ENCODE data around the gene ATAD3B. TPM values are rescaled to one million over a fixed set of nuclear protein-coding genes. Genes with fewer than 3 reads are reported as not detected.
"Not testable (repeated sequence)": the region's sequence is repeated elsewhere in the genome, so short reads cannot be mapped to it uniquely, and the experiment has no call there.

ATAD3B gene
- total RNA-seq, 1 donor from 2014 or later: 14.2 TPM

GRCh38 chr1:1455366-1455884 lies 16.1 kb upstream of the ATAD3B start:
- no peak for DNase-seq (ENCODE audit: low spot score in 2 of 2)
- no peaks in the 10 kb centered on the region for H3K36me3 ChIP-seq
- H3K27me3 ChIP-seq: no peaks in the 10 kb centered on the region
- H3K27ac ChIP-seq: no peak overlapping the region
- H3K9me3 ChIP-seq: no peaks in the 10 kb centered on the region
- H3K4me1 ChIP-seq: no peaks in the 10 kb centered on the region
- intact Hi-C loops (cut with DNase I): no loop called here
- TF ChIP-seq CTCF (IDR thresholded peaks at IDR 0.05): no peak
- no peak overlapping the region for H3K4me3 ChIP-seq

- H3K36me3 ChIP-seq; intact Hi-C loops (cut with DNase I): not testable (repeated sequence)
Observed at GRCh38 chr1:1455934-1456333, 15.6 kb upstream of the ATAD3B start.

GRCh38 chr1:1456683-1457255 lies 14.8 kb upstream of the ATAD3B start:
- H3K27ac ChIP-seq; intact Hi-C loops (cut with DNase I): not testable (repeated sequence)

More at GRCh38 chr1:1455934-1456333, 15.6 kb upstream of the ATAD3B start:
- H3K27me3 ChIP-seq; DNase-seq (ENCODE audit: low spot score in 2 of 2); H3K9me3 ChIP-seq; H3K27ac ChIP-seq; H3K4me1 ChIP-seq; H3K4me3 ChIP-seq: not testable (repeated sequence)

GRCh38 chr1:1459156-1459555 lies 12.4 kb upstream of the ATAD3B start:
- H3K27me3 ChIP-seq; intact Hi-C loops (cut with DNase I); H3K36me3 ChIP-seq; H3K27ac ChIP-seq; DNase-seq (ENCODE audit: low spot score in 2 of 2); H3K4me3 ChIP-seq; H3K9me3 ChIP-seq; H3K4me1 ChIP-seq: not testable (repeated sequence)

More at GRCh38 chr1:1456683-1457255, 14.8 kb upstream of the ATAD3B start:
- DNase-seq (ENCODE audit: low spot score in 2 of 2); H3K36me3 ChIP-seq; H3K27me3 ChIP-seq; H3K4me1 ChIP-seq; H3K4me3 ChIP-seq; H3K9me3 ChIP-seq: not testable (repeated sequence)

- DNase-seq (ENCODE audit: low spot score in 2 of 2); H3K36me3 ChIP-seq; H3K27ac ChIP-seq; H3K4me1 ChIP-seq; H3K27me3 ChIP-seq; H3K9me3 ChIP-seq; intact Hi-C loops (cut with DNase I); H3K4me3 ChIP-seq: not testable (repeated sequence)
Observed at GRCh38 chr1:1459711-1460110, 11.9 kb upstream of the ATAD3B start.

GRCh38 chr1:1460540-1461130 lies 10.9 kb upstream of the ATAD3B start:
- Histone ChIP-seq H3K27ac (no peak overlapping the region), H3K4me3 (no peak overlapping the region), H3K4me1 (no peaks in the 10 kb centered on the region), H3K27me3 (no peaks in the 10 kb centered on the region), H3K36me3 (no peaks in the 10 kb centered on the region), H3K9me3 (no peaks in the 10 kb centered on the region)
- intact Hi-C loops (cut with DNase I): no loop called here
- TF ChIP-seq CTCF (IDR thresholded peaks at IDR 0.05): no peak
- no peak for DNase-seq (ENCODE audit: low spot score in 2 of 2)

GRCh38 chr1:1461721-1462317 lies 9.7 kb upstream of the ATAD3B start:
- no peaks in the 10 kb centered on the region for H3K36me3 ChIP-seq
- no peak for TF ChIP-seq CTCF (IDR thresholded peaks at IDR 0.05)
- no peaks in the 10 kb centered on the region for H3K4me1 ChIP-seq
- no peak for DNase-seq (ENCODE audit: low spot score in 2 of 2)
- no peak overlapping the region for H3K27ac ChIP-seq
- H3K27me3 ChIP-seq: no peaks in the 10 kb centered on the region
- H3K9me3 ChIP-seq: no peaks in the 10 kb centered on the region
- no peak overlapping the region for H3K4me3 ChIP-seq
- intact Hi-C loops (cut with DNase I): no loop called here
